ENCODE results near the gene CYP3A4. TPM values are rescaled to one million over a fixed set of nuclear protein-coding genes. Genes with fewer than 3 reads are reported as not detected.

Gene CYP3A4
- total and polyA plus RNA-seq, 2 donors from 2014 or later = 0.37 TPM; not detected in 1

DNA sequence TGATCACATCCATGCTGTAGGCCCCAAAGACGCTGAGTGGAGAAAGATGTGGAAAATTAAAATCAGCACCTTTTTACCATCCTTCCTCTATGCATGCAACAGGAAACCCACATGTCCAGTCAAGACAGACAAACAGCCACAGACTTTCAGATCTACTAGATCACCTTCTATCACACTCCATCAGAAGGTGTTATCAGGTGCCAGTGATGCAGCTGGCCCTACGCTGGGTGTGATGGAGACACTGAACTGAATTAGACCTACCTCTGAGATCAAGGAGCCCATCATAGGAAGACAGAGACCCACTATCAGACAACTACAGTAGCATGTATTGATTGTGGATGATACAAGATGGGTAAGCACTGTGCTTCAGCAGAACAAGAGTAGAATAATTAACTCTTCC, 15.5 kb downstream of the CYP3A4 start:
- DNase-seq = no peak
- intact Hi-C loops (cut with DNase I) = no loop called here
- no peak for TF ChIP-seq CTCF (IDR thresholded peaks at IDR 0.05; ENCODE audit: borderline replicate concordance, extremely low read depth, insufficient read depth)
- Histone ChIP-seq H3K27me3 (ENCODE audit: control insufficient read depth, insufficient read depth, low read length) (no peaks in the 10 kb centered on the region), H3K4me3 (ENCODE audit: low read length in 3 of 3) (no peak overlapping the region), H3K36me3 (ENCODE audit: control insufficient read depth in 2 of 3, insufficient read depth in 3 of 3, low read length in 3 of 3) (no peaks in the 10 kb centered on the region), H3K9me3 (ENCODE audit: control insufficient read depth in 2 of 3, insufficient read depth in 1 of 3, low read length in 3 of 3) (no peaks in the 10 kb centered on the region), H3K4me1 (ENCODE audit: control insufficient read depth in 2 of 3, insufficient read depth in 2 of 3, low read depth in 1 of 3, low read length in 3 of 3) (no peaks in the 10 kb centered on the region), H3K27ac (ENCODE audit: low read depth in 2 of 2, low read length in 2 of 2) (no peak overlapping the region), H3K9ac (ENCODE audit: low read length in 3 of 3) (no peak overlapping the region)
- FAIRE-seq = no peak

GRCh38 chr7:99767662-99768061, 16.3 kb downstream of the CYP3A4 start:
- H3K4me1 ChIP-seq (ENCODE audit: control insufficient read depth in 2 of 3, insufficient read depth in 2 of 3, low read depth in 1 of 3, low read length in 3 of 3) = no peaks in the 10 kb centered on the region
- H3K27ac ChIP-seq (ENCODE audit: low read depth in 2 of 2, low read length in 2 of 2) = no peak overlapping the region
- H3K4me3 ChIP-seq (ENCODE audit: low read length in 3 of 3) = no peak overlapping the region
- no peaks in the 10 kb centered on the region for H3K36me3 ChIP-seq (ENCODE audit: control insufficient read depth in 2 of 3, insufficient read depth in 3 of 3, low read length in 3 of 3)
- no peak for TF ChIP-seq CTCF (IDR thresholded peaks at IDR 0.05; ENCODE audit: borderline replicate concordance, extremely low read depth, insufficient read depth)
- H3K27me3 ChIP-seq (ENCODE audit: control insufficient read depth, insufficient read depth, low read length) = no peaks in the 10 kb centered on the region
- intact Hi-C loops (cut with DNase I) = no loop called here
- no peak overlapping the region for H3K9ac ChIP-seq (ENCODE audit: low read length in 3 of 3)
- DNase-seq (no peak), FAIRE-seq (no peak)
- H3K9me3 ChIP-seq (ENCODE audit: control insufficient read depth in 2 of 3, insufficient read depth in 1 of 3, low read length in 3 of 3) = no peaks in the 10 kb centered on the region

GRCh38 chr7:99766484-99767099, 17.4 kb downstream of the CYP3A4 start:
- H3K27me3 ChIP-seq (ENCODE audit: control insufficient read depth, insufficient read depth, low read length) = no peaks in the 10 kb centered on the region
- TF ChIP-seq CTCF (IDR thresholded peaks at IDR 0.05; ENCODE audit: borderline replicate concordance, extremely low read depth, insufficient read depth) = no peak
- intact Hi-C loops (cut with DNase I) = no loop called here

DNA sequence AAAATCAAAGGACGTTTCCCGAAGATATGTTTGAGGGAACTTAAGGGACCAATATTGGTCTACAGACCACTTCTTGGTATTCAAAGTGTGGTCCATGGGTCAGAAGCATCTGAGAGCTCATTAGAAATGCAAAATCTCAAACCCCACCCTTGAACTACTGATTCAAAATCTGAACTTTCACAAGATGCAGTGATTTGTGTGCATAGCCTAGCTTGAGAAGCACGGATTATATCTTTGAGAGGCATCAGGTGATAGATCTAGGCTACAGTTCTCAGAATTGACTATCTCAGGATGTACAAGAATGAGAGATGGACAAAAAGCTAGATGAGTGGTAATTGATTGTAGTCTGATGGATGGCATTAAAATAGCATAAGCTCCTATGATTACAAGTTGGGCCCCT, 19.5 kb downstream of the CYP3A4 start:
- no peaks in the 10 kb centered on the region for H3K9me3 ChIP-seq (ENCODE audit: control insufficient read depth in 2 of 3, insufficient read depth in 1 of 3, low read length in 3 of 3)
- no peaks in the 10 kb centered on the region for H3K4me1 ChIP-seq (ENCODE audit: control insufficient read depth in 2 of 3, insufficient read depth in 2 of 3, low read depth in 1 of 3, low read length in 3 of 3)
- no peak overlapping the region for H3K9ac ChIP-seq (ENCODE audit: low read length in 3 of 3)
- no peaks in the 10 kb centered on the region for H3K27me3 ChIP-seq (ENCODE audit: control insufficient read depth, insufficient read depth, low read length)
- no peak overlapping the region for H3K27ac ChIP-seq (ENCODE audit: low read depth in 2 of 2, low read length in 2 of 2)
- H3K4me3 ChIP-seq (ENCODE audit: low read length in 3 of 3) = no peak overlapping the region
- FAIRE-seq = no peak
- DNase-seq = no peak
- no peaks in the 10 kb centered on the region for H3K36me3 ChIP-seq (ENCODE audit: control insufficient read depth in 2 of 3, insufficient read depth in 3 of 3, low read length in 3 of 3)
- intact Hi-C loops (cut with DNase I) = no loop called here
- no peak for TF ChIP-seq CTCF (IDR thresholded peaks at IDR 0.05; ENCODE audit: borderline replicate concordance, extremely low read depth, insufficient read depth)

More at GRCh38 chr7:99766484-99767099, 17.4 kb downstream of the CYP3A4 start:
- H3K4me1 ChIP-seq (ENCODE audit: control insufficient read depth in 2 of 3, insufficient read depth in 2 of 3, low read depth in 1 of 3, low read length in 3 of 3) = no peaks in the 10 kb centered on the region
- H3K27ac ChIP-seq (ENCODE audit: low read depth in 2 of 2, low read length in 2 of 2) = no peak overlapping the region
- no peaks in the 10 kb centered on the region for H3K9me3 ChIP-seq (ENCODE audit: control insufficient read depth in 2 of 3, insufficient read depth in 1 of 3, low read length in 3 of 3)
- H3K9ac ChIP-seq (ENCODE audit: low read length in 3 of 3) = no peak overlapping the region
- FAIRE-seq (no peak), DNase-seq (no peak)
- H3K36me3 ChIP-seq (ENCODE audit: control insufficient read depth in 2 of 3, insufficient read depth in 3 of 3, low read length in 3 of 3) = no peaks in the 10 kb centered on the region
- H3K4me3 ChIP-seq (ENCODE audit: low read length in 3 of 3) = no peak overlapping the region
